Anterior cingulate cortex (tissue), 58 donors: ENCODE results near the gene PDE6H.

Experiments used
- DNase-seq, 58 donors: peaks; one replicate each; lab custom pipeline; 2025; lab: John Stamatoyannopoulos, UW

The PDE6H gene

GRCh38 chr12:14972816-14973215 is at the start of gene PDE6H:
Gene PDE6H, plus strand, starts transcription at chr12:14973042. Its CDS starts 4,971 bp downstream, at chr12:14978013.
- DNase-seq, result no peak

GRCh38 chr12:14923944-14924343 is 48.9 kb upstream of the PDE6H start:
- no peak for DNase-seq

- no peak for DNase-seq
These were observed 48.3 kb upstream of the PDE6H start for GRCh38 chr12:14924541-14924940.

- DNase-seq, result no peak
These were observed 45.6 kb upstream of the PDE6H start for GRCh38 chr12:14927267-14927666.

GRCh38 chr12:14928931-14929330 is 43.9 kb upstream of the PDE6H start:
- DNase-seq, result no peak

- DNase-seq, result no peak
These were observed 42.5 kb upstream of the PDE6H start for GRCh38 chr12:14930299-14930698.

- no peak for DNase-seq
These were observed 41.5 kb upstream of the PDE6H start for GRCh38 chr12:14931359-14931758.

GRCh38 chr12:14931791-14932560 is 40.9 kb upstream of the PDE6H start:
- DNase-seq, result no peak

- DNase-seq, result no peak
These were observed 38.3 kb upstream of the PDE6H start for GRCh38 chr12:14934511-14934910.

- no peak for DNase-seq
These were observed 37.8 kb upstream of the PDE6H start for GRCh38 chr12:14935031-14935430.

GRCh38 chr12:14936224-14936861 is 36.5 kb upstream of the PDE6H start:
- no peak for DNase-seq

- no peak for DNase-seq
These were observed 35.8 kb upstream of the PDE6H start for GRCh38 chr12:14937014-14937413.

GRCh38 chr12:14937689-14938088 is 35.2 kb upstream of the PDE6H start:
- DNase-seq, result no peak

- no peak for DNase-seq
These were observed 34.5 kb upstream of the PDE6H start, which contains the start of gene ERP27 for GRCh38 chr12:14938301-14938700. Gene ERP27, minus strand, starts transcription at chr12:14938537. Its CDS starts 29 bp downstream, at chr12:14938508.

- no peak for DNase-seq
These were observed 31.5 kb upstream of the PDE6H start for GRCh38 chr12:14941369-14941768.

- DNase-seq, result no peak
These were observed 30.5 kb upstream of the PDE6H start for GRCh38 chr12:14942196-14942931.

- DNase-seq, result no peak
These were observed 26.7 kb upstream of the PDE6H start for GRCh38 chr12:14946162-14946561.

- no peak for DNase-seq
These were observed 26.0 kb upstream of the PDE6H start for GRCh38 chr12:14946861-14947260.

GRCh38 chr12:14948672-14949071 is 24.2 kb upstream of the PDE6H start:
- DNase-seq, result peak in 1 of 58 donors; percentile 33

GRCh38 chr12:14949631-14950030 is 23.2 kb upstream of the PDE6H start:
- no peak for DNase-seq

- no peak for DNase-seq
These were observed 22.4 kb upstream of the PDE6H start for GRCh38 chr12:14950421-14950820.
